ENCODE results near the gene SHC1.

- TF ChIP-seq, protein P1, sequence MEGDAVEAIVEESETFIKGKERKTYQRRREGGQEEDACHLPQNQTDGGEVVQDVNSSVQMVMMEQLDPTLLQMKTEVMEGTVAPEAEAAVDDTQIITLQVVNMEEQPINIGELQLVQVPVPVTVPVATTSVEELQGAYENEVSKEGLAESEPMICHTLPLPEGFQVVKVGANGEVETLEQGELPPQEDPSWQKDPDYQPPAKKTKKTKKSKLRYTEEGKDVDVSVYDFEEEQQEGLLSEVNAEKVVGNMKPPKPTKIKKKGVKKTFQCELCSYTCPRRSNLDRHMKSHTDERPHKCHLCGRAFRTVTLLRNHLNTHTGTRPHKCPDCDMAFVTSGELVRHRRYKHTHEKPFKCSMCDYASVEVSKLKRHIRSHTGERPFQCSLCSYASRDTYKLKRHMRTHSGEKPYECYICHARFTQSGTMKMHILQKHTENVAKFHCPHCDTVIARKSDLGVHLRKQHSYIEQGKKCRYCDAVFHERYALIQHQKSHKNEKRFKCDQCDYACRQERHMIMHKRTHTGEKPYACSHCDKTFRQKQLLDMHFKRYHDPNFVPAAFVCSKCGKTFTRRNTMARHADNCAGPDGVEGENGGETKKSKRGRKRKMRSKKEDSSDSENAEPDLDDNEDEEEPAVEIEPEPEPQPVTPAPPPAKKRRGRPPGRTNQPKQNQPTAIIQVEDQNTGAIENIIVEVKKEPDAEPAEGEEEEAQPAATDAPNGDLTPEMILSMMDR (IDR thresholded peaks at IDR 0.05; ENCODE audit: borderline replicate concordance, extremely low read depth, low read length, poor library complexity, severe bottlenecking): no peak
- TF ChIP-seq EZH2 (IDR thresholded peaks at IDR 0.05; ENCODE audit: borderline replicate concordance, low read depth, low read length, severe bottlenecking): no peak
These were observed 7.7 kb downstream of the SHC1 start for GRCh38 chr1:154962795-154963330.

Data from DND-41 (cell line).